Measurements from ENCODE around the gene EPB41L3.

The EPB41L3 gene

DNA sequence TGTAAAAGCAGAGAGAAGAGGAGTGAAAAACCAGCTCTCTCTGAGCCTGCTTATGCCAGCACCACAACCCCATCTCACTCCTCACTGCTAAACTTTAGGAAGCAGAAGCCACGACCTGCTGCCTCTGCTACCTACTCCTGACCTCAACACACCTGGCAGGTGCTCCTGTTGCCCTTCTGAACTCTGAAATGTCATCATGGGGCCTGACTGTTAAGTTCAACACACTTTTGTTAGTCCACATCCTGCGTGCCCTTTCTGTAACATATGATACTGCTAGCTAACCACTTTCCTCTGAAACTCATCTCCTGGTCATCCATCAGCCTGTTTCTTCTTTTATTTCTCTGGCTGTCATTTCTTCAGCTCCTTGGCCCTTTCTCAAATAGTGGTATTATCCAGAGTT, 118.1 kb downstream of the EPB41L3 start:
- no peaks in the 10 kb centered on the region for H3K4me1 Mint-ChIP-seq
- H3K27ac Mint-ChIP-seq (ENCODE audit: low read depth), result no peak overlapping the region
- ATAC-seq (replicated peaks; ENCODE audit: extremely low read depth, poor library complexity, severe bottlenecking) (no peak), DNase-seq (ENCODE audit: low spot score in 2 of 2) (no peak)
- peaks cover 34% of the 10 kb centered on the region for H3K27me3 Mint-ChIP-seq
- H3K4me3 Mint-ChIP-seq, result no peak overlapping the region
- H3K9me3 Mint-ChIP-seq, result no peaks in the 10 kb centered on the region
- no peaks in the 10 kb centered on the region for H3K36me3 Mint-ChIP-seq (ENCODE audit: insufficient read depth)

DNA sequence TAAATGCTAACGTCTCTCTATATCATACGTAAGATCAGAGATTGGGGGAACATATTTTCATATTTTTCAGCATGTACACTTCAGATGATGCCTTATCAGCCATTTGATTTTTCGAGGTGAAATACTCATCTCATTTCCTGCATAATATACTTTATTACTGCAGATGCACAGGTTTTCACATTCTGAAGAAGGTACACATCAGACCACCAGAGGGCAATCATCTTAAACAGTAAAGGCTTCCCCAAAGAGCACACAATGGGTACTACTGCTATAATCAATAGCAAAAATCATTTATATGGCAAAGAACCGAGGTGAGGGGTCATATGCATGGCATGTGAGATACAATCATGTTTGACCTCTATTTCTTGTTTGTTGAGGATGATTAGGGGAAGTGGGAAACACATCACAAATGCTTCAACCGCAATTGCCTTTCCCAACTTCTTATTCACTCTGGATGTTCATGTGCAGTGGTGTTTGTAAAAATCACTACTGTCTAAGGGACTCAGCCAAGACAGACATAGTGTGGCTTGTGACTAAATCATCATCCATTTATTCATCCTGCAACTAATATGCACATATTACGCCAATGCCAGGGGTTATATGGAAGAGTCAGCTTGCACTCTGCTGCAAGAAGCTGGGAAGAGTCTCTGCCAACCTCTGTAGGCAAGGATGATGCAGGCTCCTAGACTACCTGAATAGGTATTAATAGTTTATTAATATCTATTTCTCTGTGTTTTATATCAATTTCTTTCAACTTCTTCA, 118.7 kb downstream of the EPB41L3 start:
- DNase-seq (ENCODE audit: low spot score in 2 of 2) (no peak), ATAC-seq (replicated peaks; ENCODE audit: extremely low read depth, poor library complexity, severe bottlenecking) (no peak)
- no peaks in the 10 kb centered on the region for H3K9me3 Mint-ChIP-seq

DNA sequence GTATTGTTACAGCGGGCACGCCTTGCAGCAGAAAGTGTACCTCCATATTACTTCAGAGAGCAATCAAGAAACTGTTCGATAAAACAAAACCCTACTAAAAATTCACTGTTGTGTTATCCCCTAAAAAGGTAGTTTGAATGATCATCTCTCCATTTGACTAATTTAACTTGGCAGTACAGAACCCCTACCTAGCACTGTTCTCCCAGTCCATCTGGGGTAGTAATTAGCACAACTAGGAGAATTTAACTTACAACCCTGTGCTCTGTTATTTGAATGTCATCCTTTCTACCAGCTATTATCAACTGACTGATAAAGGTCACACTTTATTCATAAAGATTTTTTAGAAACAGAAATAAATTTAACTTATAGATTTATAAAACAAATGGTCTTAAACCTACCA, 121.2 kb downstream of the EPB41L3 start:
- Mint-ChIP-seq H3K4me3 (no peak overlapping the region), H3K27me3 (peaks cover 45% of the 10 kb centered on the region), H3K36me3 (ENCODE audit: insufficient read depth) (no peaks in the 10 kb centered on the region), H3K4me1 (no peaks in the 10 kb centered on the region), H3K27ac (ENCODE audit: low read depth) (no peak overlapping the region), H3K9me3 (no peaks in the 10 kb centered on the region)
- DNase-seq (ENCODE audit: low spot score in 2 of 2), result no peak
- no peak for ATAC-seq (replicated peaks; ENCODE audit: extremely low read depth, poor library complexity, severe bottlenecking)

More for the DNA sequence above, 118.7 kb downstream of the EPB41L3 start:
- H3K27ac Mint-ChIP-seq (ENCODE audit: low read depth), result no peak overlapping the region
- H3K27me3 Mint-ChIP-seq, result peaks cover 34% of the 10 kb centered on the region
- H3K4me3 Mint-ChIP-seq, result no peak overlapping the region
- H3K4me1 Mint-ChIP-seq, result no peaks in the 10 kb centered on the region
- no peaks in the 10 kb centered on the region for H3K36me3 Mint-ChIP-seq (ENCODE audit: insufficient read depth)

DNA sequence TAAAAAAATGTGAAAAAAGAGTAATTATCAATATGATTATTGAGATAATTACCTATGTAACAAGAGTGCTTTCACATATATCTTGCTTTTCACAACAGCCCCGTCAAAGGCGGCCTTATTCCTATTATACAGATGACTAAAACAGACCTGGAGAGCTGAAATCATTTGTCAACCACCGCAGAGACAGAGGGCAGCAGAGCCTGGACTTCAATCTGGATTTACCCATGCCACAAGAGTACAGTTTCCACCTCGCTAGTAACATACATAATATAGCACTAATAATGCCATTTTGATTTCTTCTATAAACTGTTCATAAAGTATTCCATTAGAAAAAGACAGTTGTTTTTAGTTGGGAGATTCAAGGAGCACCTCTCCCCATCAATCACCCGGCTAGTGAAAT, 121.8 kb downstream of the EPB41L3 start:
- no peak for DNase-seq (ENCODE audit: low spot score in 2 of 2)
- Mint-ChIP-seq H3K36me3 (ENCODE audit: insufficient read depth) (no peaks in the 10 kb centered on the region), H3K27me3 (peaks cover 40% of the 10 kb centered on the region), H3K9me3 (no peaks in the 10 kb centered on the region), H3K4me3 (no peak overlapping the region), H3K27ac (ENCODE audit: low read depth) (no peak overlapping the region), H3K4me1 (no peaks in the 10 kb centered on the region)
- ATAC-seq (replicated peaks; ENCODE audit: extremely low read depth, poor library complexity, severe bottlenecking), result no peak

DNA sequence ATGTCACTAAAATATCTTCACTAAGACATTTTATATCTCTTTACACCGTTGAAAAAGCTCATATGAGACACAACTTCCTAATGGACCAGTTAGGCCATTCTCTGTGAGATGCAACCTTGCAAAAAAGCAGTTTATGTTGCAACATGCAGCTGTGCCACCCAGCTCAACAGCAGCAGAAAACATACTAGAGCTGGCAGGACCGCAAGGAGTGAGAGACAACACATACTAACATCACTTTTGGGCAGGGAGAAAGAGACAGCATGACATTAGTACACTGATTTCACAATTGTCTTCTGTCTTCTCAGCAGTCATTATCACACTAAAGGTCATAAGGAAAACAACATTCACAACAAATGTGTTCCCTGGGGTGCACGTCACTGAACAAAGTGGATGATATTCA, 122.9 kb downstream of the EPB41L3 start:
- DNase-seq (ENCODE audit: low spot score in 2 of 2), result no peak
- H3K4me3 Mint-ChIP-seq, result no peak overlapping the region
- peaks cover 34% of the 10 kb centered on the region for H3K27me3 Mint-ChIP-seq
- ATAC-seq (replicated peaks; ENCODE audit: extremely low read depth, poor library complexity, severe bottlenecking), result no peak
- H3K36me3 Mint-ChIP-seq (ENCODE audit: insufficient read depth), result no peaks in the 10 kb centered on the region
- no peaks in the 10 kb centered on the region for H3K9me3 Mint-ChIP-seq
- no peak overlapping the region for H3K27ac Mint-ChIP-seq (ENCODE audit: low read depth)
- H3K4me1 Mint-ChIP-seq, result no peaks in the 10 kb centered on the region

DNA sequence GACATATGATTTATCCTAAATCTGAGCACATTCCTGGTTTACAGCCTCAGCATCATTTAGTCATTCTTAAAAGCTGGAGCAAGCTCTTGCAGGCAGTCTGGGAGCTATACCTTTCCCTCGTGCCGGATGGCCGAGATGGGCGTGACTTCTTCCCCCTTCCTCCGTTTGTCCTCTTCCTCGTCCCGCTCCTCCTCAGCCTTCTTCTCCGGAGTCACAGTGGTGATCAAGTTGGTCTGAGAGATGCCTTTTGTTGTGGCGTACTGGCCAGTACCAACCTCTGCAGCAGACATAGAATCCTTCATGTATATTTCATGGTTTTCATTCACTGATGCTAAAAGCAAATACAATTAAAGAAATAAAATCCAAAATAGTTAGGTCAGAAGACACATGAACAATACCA, 124.2 kb downstream of the EPB41L3 start:
- DNase-seq (ENCODE audit: low spot score in 2 of 2), result no peak
- Mint-ChIP-seq H3K4me3 (no peak overlapping the region), H3K27me3 (peaks cover 40% of the 10 kb centered on the region), H3K4me1 (no peaks in the 10 kb centered on the region), H3K27ac (ENCODE audit: low read depth) (no peak overlapping the region), H3K36me3 (ENCODE audit: insufficient read depth) (no peaks in the 10 kb centered on the region), H3K9me3 (no peaks in the 10 kb centered on the region)
- no peak for ATAC-seq (replicated peaks; ENCODE audit: extremely low read depth, poor library complexity, severe bottlenecking)

DNA sequence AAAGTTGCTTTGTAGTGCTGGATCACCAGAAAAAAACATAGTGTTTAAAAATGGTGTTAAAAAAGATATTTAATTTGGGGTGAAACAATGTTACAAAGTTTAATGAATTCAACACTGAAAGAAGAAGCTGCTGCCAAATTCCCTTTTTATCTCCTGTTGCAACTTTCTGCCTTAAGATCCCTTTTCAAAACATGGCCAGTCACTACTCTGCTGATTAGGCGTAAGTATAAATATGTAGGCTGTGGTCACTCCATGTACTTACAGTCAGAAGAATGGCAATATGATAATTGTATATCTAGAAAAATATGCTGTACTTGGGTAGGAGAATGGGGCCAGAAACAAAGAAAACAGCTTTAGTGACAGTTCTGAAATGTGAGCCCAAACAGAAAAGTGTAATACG, 124.8 kb downstream of the EPB41L3 start:
- Mint-ChIP-seq H3K36me3 (ENCODE audit: insufficient read depth) (no peaks in the 10 kb centered on the region), H3K27ac (ENCODE audit: low read depth) (no peak overlapping the region), H3K4me1 (no peaks in the 10 kb centered on the region), H3K27me3 (peaks cover 38% of the 10 kb centered on the region), H3K4me3 (no peak overlapping the region), H3K9me3 (no peaks in the 10 kb centered on the region)
- ATAC-seq (replicated peaks; ENCODE audit: extremely low read depth, poor library complexity, severe bottlenecking), result no peak
- no peak for DNase-seq (ENCODE audit: low spot score in 2 of 2)

DNA sequence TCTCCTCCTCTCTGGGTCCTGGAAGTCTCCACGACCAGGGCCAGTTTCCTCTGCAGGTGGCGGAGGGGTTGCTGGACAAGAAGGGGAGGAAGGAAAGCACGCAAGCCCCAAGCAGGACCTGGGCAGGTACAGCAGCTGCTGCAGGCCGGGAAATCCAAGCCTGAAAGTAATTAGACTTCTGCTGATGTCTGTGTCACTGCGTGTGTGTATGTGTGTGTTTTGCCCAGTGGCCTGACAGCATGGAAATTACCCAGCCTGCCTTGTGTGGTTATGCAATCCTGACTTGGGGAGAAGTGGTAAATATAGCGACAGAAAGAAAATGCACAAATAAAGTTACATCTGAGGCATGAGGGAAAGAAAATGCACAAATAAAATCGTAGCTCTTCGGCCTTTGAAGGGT, 126.5 kb downstream of the EPB41L3 start:
- DNase-seq (ENCODE audit: low spot score in 2 of 2) (no peak), ATAC-seq (replicated peaks; ENCODE audit: extremely low read depth, poor library complexity, severe bottlenecking) (no peak)
- H3K27ac Mint-ChIP-seq (ENCODE audit: low read depth), result no peak overlapping the region
- no peaks in the 10 kb centered on the region for H3K36me3 Mint-ChIP-seq (ENCODE audit: insufficient read depth)
- H3K4me1 Mint-ChIP-seq, result no peaks in the 10 kb centered on the region
- no peak overlapping the region for H3K4me3 Mint-ChIP-seq
- H3K27me3 Mint-ChIP-seq, result peaks cover 29% of the 10 kb centered on the region
- H3K9me3 Mint-ChIP-seq, result no peaks in the 10 kb centered on the region

DNA sequence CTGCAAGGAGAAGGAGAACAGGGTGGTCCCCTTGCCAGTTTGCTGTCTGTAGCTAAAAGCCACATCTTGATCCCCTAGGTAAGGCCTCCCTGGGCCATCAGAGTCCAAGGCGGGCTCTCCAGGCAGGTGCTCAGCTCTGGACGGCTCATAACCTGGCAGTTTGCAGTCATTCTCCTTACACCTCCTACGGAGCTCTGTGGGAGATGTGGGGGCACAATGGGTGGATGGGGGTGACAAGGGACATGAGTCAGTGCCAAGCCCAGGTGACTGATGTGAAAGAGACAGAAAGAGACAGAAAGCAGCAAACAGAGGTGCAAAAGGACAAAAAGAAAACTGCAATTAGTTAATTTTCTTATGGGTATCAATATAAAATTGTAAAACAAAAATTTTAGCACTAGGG, 127.7 kb downstream of the EPB41L3 start:
- no peak overlapping the region for H3K27ac Mint-ChIP-seq (ENCODE audit: low read depth)
- DNase-seq (ENCODE audit: low spot score in 2 of 2), result no peak

DNA sequence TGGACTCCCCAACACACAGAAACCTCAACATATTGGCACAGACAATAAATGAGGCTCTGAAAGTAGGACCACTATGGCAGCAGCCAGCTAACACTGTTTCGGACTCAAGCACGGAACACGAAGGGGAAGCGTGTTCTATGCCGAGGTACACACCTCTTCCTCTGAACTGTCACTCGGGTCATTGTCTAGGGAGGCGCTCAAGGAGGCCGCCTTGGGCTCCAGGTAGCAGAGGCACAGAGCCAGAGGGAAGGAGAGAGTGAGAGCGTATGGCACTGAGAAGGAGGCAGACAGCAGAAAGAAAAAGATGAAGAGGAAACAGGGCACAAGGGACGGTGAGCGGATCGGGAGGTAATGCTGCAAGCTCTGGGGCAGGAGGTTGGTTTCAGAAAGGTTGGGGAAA, 128.1 kb downstream of the EPB41L3 start:
- DNase-seq (ENCODE audit: low spot score in 2 of 2) (no peak), ATAC-seq (replicated peaks; ENCODE audit: extremely low read depth, poor library complexity, severe bottlenecking) (no peak)
- H3K4me3 Mint-ChIP-seq, result no peak overlapping the region
- H3K4me1 Mint-ChIP-seq, result no peaks in the 10 kb centered on the region
- H3K9me3 Mint-ChIP-seq, result no peaks in the 10 kb centered on the region
- no peak overlapping the region for H3K27ac Mint-ChIP-seq (ENCODE audit: low read depth)
- H3K36me3 Mint-ChIP-seq (ENCODE audit: insufficient read depth), result no peaks in the 10 kb centered on the region
- peaks cover 31% of the 10 kb centered on the region for H3K27me3 Mint-ChIP-seq

More for the DNA sequence above, 127.7 kb downstream of the EPB41L3 start:
- ATAC-seq (replicated peaks; ENCODE audit: extremely low read depth, poor library complexity, severe bottlenecking), result no peak
- Mint-ChIP-seq H3K9me3 (no peaks in the 10 kb centered on the region), H3K4me3 (no peak overlapping the region), H3K4me1 (no peaks in the 10 kb centered on the region), H3K27me3 (peaks cover 29% of the 10 kb centered on the region), H3K36me3 (ENCODE audit: insufficient read depth) (no peaks in the 10 kb centered on the region)

DNA sequence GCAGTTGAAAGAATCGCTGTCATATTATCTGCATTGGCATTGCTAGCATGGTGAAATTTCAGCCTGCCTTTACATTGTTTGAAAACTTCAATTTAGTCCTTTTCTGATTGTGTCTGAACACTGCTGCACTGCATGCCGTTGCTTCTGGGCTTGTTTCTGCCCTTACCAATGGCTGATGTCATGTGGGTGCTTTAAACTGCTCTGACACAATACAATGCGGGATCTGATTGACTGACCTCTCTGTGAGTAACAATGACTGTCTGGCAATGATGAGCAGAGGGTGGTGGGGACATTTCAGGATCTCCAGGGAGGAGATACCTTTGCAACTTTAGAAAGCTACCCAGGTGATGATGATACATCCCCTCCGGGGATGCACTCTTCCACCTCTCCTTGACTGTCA, 128.8 kb downstream of the EPB41L3 start:
- Mint-ChIP-seq H3K9me3 (no peaks in the 10 kb centered on the region), H3K4me1 (no peaks in the 10 kb centered on the region), H3K27me3 (peaks cover 36% of the 10 kb centered on the region), H3K27ac (ENCODE audit: low read depth) (no peak overlapping the region), H3K36me3 (ENCODE audit: insufficient read depth) (no peaks in the 10 kb centered on the region), H3K4me3 (no peak overlapping the region)
- no peak for DNase-seq (ENCODE audit: low spot score in 2 of 2)
- no peak for ATAC-seq (replicated peaks; ENCODE audit: extremely low read depth, poor library complexity, severe bottlenecking)

DNA sequence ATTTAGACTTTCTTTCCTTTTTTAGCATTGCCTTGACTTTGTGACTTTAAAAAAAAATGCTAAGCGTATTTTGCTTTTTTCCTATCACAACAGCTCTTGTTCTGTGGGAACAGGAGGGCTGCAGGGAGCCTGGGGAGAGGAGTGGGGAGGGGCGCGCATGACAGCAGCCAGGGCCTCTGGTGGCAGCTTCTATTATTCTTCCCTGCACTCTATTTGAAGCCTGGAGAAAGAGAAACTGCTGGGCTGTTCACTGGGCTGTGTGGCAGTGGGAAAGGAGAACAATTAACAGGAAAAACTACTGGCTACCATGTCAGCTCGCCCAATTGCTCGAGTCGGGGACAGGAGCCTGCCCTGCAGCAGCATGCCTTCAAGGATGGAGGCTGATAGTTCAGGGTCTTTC, 129.3 kb downstream of the EPB41L3 start:
- ATAC-seq (replicated peaks; ENCODE audit: extremely low read depth, poor library complexity, severe bottlenecking), result no peak
- H3K4me3 Mint-ChIP-seq, result no peak overlapping the region
- DNase-seq (ENCODE audit: low spot score in 2 of 2), result no peak
- no peaks in the 10 kb centered on the region for H3K9me3 Mint-ChIP-seq
- no peaks in the 10 kb centered on the region for H3K36me3 Mint-ChIP-seq (ENCODE audit: insufficient read depth)
- no peaks in the 10 kb centered on the region for H3K4me1 Mint-ChIP-seq
- H3K27me3 Mint-ChIP-seq, result peaks cover 31% of the 10 kb centered on the region
- H3K27ac Mint-ChIP-seq (ENCODE audit: low read depth), result no peak overlapping the region

DNA sequence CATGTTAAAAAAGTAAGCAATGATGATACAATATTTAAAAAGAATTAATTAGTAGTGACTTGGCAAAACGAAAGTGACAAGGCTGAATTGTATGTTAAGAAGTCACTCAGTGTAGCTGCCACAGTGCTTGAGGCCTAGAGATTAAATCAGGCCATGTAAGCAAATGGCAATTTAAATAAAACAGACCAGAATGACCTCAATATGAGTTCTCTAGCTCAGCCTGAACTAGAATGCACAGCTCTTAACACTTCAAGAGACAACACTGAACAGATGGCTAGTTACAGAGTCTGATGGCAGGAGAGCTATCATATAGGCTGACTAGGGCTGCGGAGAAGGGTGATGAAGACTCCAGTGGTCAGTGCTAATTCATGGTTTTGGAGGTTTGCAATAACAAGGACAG, 130.3 kb downstream of the EPB41L3 start:
- Mint-ChIP-seq H3K4me1 (no peaks in the 10 kb centered on the region), H3K9me3 (no peaks in the 10 kb centered on the region), H3K4me3 (no peak overlapping the region), H3K27me3 (peaks cover 25% of the 10 kb centered on the region), H3K27ac (ENCODE audit: low read depth) (no peak overlapping the region), H3K36me3 (ENCODE audit: insufficient read depth) (no peaks in the 10 kb centered on the region)
- DNase-seq (ENCODE audit: low spot score in 2 of 2) (no peak), ATAC-seq (replicated peaks; ENCODE audit: extremely low read depth, poor library complexity, severe bottlenecking) (no peak)

Measured in central memory CD8-positive, alpha-beta T cell (primary cell).